GM19239 (cell line): Measurements from ENCODE around the gene PER3.
A peak's percentile ranks its signal among the peaks of the same experiment; 100 is the strongest.

Experiments
- DNase-seq: peaks from one replicate; pipeline ENCODE4 v3.0.0; 2011; ENCODE audit warnings: low spot score; ENCODE audit not compliant: insufficient read length
- FAIRE-seq: peaks from 2 replicates; lab custom pipeline; 2011; peaks lifted over from hg19 to GRCh38; lab: Jason Lieb, UNC

PER3 gene

GRCh38 chr1:7783826-7784491 is at the start of gene PER3:
Gene PER3 (plus strand): TSS chr1:7784291. CDS start chr1:7784878, 587 bp downstream.
- peak; percentile 93 for DNase-seq
- peak; percentile 90 for FAIRE-seq

GRCh38 chr1:7738044-7738443 is 46.0 kb upstream of the PER3 start:
- DNase-seq (no peak), FAIRE-seq (no peak)

DNA sequence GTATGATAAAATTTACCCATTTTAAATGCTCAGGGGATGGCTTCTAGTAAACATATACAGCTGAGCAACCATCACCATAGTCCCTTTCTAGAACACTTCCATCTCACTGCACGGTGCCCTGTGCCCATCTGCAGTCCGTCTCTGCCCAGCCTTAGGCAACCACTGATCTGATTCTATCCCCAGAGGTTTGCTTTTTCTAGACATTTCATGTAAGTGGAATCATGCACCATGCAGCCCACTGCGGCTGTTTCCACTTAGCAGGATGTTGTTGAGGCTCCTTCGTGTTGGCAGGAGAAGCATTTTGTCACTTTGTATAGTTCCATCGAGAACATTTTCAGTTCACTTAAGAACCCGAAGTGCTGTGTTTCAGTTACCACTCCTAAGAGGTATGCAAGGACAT is 40.7 kb upstream of the PER3 start:
- no peak for DNase-seq
- no peak for FAIRE-seq

DNA sequence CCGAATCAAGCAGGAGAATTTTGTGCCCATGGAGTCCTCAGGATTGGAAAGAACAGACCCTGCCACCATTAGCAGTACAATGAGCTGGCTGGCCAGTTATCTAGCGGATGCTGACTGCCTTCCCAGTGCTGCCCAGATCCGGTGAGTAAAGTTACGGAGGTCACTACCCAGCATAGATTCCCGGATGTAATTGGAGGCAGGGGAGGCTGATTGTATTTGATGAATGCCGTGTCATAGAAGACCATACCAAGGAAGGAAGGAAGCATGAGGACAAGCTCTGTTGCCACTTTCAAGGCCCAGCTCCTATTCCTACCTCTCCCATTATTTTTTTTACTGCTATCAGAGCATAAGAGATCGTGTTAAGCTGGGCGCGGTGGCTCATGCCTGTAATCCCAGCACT is 39.2 kb upstream of the PER3 start:
- FAIRE-seq: no peak

GRCh38 chr1:7745783-7746182 is 38.3 kb upstream of the PER3 start:
- FAIRE-seq (no peak), DNase-seq (no peak)

More for the DNA sequence above, 39.2 kb upstream of the PER3 start:
- DNase-seq: no peak

DNA sequence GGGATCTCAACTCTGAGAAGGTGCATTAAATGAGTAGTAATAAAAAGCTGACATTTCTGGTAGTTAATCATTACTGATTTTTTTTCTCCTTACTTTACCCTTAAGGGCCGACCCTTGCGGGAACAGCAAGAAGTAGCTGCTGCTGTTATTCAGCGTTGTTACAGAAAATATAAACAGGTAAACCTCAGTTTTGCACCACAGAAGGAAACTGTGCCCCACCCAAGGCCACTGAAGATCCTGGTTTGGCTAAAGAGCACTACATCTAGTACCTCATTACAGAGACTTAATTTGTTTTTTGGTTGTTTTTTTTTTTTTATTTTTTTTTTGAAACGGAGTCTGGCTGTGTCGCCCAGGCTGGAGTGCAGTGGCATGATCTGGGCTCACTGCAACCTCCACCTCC is 36.5 kb upstream of the PER3 start:
- FAIRE-seq: no peak
- no peak for DNase-seq

DNA sequence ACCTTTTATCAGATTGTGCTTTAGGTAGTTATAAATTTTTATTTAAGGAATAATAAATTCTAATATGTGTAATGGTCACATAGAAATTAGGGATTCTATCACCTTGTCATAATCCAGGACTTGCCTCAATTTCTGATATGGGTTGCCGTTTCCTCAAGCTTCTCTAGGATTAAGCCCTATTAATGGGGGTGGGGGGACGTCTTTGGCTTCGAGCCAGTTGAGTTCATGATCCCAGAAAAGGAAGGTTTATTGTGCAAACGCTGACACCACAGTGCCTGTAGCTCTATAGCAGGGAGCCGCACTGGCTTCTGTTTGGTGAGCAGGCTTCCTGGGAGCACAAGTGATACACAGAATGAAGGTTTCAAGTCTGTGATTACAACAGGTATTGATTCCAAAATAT is 35.0 kb upstream of the PER3 start:
- FAIRE-seq: no peak
- no peak for DNase-seq

GRCh38 chr1:7751174-7751573 is 32.9 kb upstream of the PER3 start:
- FAIRE-seq: no peak
- no peak for DNase-seq

GRCh38 chr1:7752512-7753417 is 31.3 kb upstream of the PER3 start:
- peak; percentile 70 for FAIRE-seq

GRCh38 chr1:7753641-7754040 is 30.4 kb upstream of the PER3 start:
- peak; percentile 55 for FAIRE-seq
- DNase-seq: no peak

More at GRCh38 chr1:7752512-7753417, 31.3 kb upstream of the PER3 start:
- no peak for DNase-seq

DNA sequence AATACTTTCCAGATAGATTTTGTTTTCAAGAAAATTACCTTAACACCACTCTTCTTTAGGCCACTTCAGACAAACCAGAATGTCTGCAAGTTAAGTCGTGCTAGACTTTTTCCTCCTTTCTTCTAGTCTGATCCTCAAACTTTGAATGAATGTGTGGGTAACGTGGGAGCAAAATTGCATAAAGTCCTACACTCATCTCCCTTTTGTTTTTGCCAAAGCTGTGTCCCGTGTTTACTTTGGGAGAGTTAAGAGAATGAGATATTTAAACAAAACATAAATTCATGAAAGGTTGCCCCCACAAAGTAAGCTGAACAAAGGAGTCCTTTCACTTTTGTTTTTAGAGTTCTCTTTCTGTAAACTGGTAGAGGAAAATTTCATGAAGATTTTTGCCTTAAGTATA is 29.9 kb upstream of the PER3 start:
- DNase-seq (no peak), FAIRE-seq (no peak)

- no peak for DNase-seq
These were observed 28.6 kb upstream of the PER3 start for GRCh38 chr1:7755448-7755847.

GRCh38 chr1:7760245-7760644 is 23.8 kb upstream of the PER3 start:
- no peak for FAIRE-seq

More at GRCh38 chr1:7755448-7755847, 28.6 kb upstream of the PER3 start:
- no peak for FAIRE-seq

GRCh38 chr1:7761103-7761502 is 23.0 kb upstream of the PER3 start:
- no peak for DNase-seq
- no peak for FAIRE-seq

More at GRCh38 chr1:7760245-7760644, 23.8 kb upstream of the PER3 start:
- DNase-seq: no peak

- DNase-seq (no peak), FAIRE-seq (no peak)
These were observed 16.9 kb upstream of the PER3 start for GRCh38 chr1:7767176-7767575.

- no peak for FAIRE-seq
- DNase-seq: no peak
These were observed 15.5 kb upstream of the PER3 start for GRCh38 chr1:7768583-7768982.

GRCh38 chr1:7769673-7770412 is 14.2 kb upstream of the PER3 start:
- FAIRE-seq: no peak
- DNase-seq: no peak

GRCh38 chr1:7770669-7770996 is 13.5 kb upstream of the PER3 start:
- no peak for DNase-seq
- no peak for FAIRE-seq

- DNase-seq (peak; percentile 87), FAIRE-seq (peak; percentile 90)
These were observed 12.9 kb upstream of the PER3 start, which contains the start of gene VAMP3 for GRCh38 chr1:7770997-7771822. Gene VAMP3 (plus strand): TSS chr1:7771296. CDS start chr1:7771384, 88 bp downstream.

- DNase-seq (no peak), FAIRE-seq (no peak)
These were observed 12.2 kb upstream of the PER3 start for GRCh38 chr1:7771823-7772299.
